Activated CD4-positive, alpha-beta T cell treated with anti-CD3 and anti-CD28 coated beads, Interleukin-2, amount 10 ng/mL, durations not matched to agents 24 days and 14 days (primary cell): ENCODE data around the gene SLC26A5. TPM values are rescaled to one million over a fixed set of nuclear protein-coding genes. Genes with fewer than 3 reads are reported as not detected.
"Not testable (repeated sequence)": the region's sequence is repeated elsewhere in the genome, so short reads cannot be mapped to it uniquely, and the experiment has no call there.

ENCODE experiments used
- DNase-seq: peaks from one replicate; pipeline ENCODE4 v3.0.0; 2022
- H3K27ac Mint-ChIP-seq: one replicate; pipeline ENCODE4 v1.8.0; 2022; ENCODE audit warnings: mild to moderate bottlenecking, mixed read lengths
- H3K27me3 Mint-ChIP-seq: one replicate; pipeline ENCODE4 v1.8.0; 2022; ENCODE audit warnings: mixed read lengths
- H3K36me3 Mint-ChIP-seq: one replicate; pipeline ENCODE4 v1.8.0; 2022; ENCODE audit warnings: low read depth, mild to moderate bottlenecking, mixed read lengths
- H3K4me1 Mint-ChIP-seq: one replicate; pipeline ENCODE4 v1.8.0; 2021; ENCODE audit warnings: mixed read lengths
- H3K4me3 Mint-ChIP-seq: one replicate; pipeline ENCODE4 v1.8.0; 2022; ENCODE audit warnings: mild to moderate bottlenecking, moderate library complexity, mixed read lengths
- H3K9me3 Mint-ChIP-seq: one replicate; pipeline ENCODE4 v1.8.0; 2021; ENCODE audit warnings: mixed read lengths
- intact Hi-C: fragments of 100-400 bp; cut with micrococcal nuclease; formaldehyde crosslinking; loops from one replicate; pipeline ENCODE4 v1.15.1; 2023
- total RNA-seq: library from RNA; stranded (reverse); gene quantifications from 2 replicates; pipeline ENCODE4 v1.2.3, GENCODE V29; 2022

The SLC26A5 gene
- total RNA-seq, 1 donor from 2014 or later = not detected

- Mint-ChIP-seq H3K4me1 (no peaks in the 10 kb centered on the region), H3K27ac (no peak overlapping the region), H3K27me3 (peaks cover 15% of the 10 kb centered on the region), H3K4me3 (no peak overlapping the region), H3K36me3 (no peaks in the 10 kb centered on the region), H3K9me3 (no peaks in the 10 kb centered on the region)
- intact Hi-C loops = no loop called here
- DNase-seq = no peak
Observed at GRCh38 chr7:103432712-103433111, 13.3 kb downstream of the SLC26A5 start.

GRCh38 chr7:103425177-103425576 is 20.8 kb downstream of the SLC26A5 start:
- H3K27ac Mint-ChIP-seq = no peak overlapping the region
- no peaks in the 10 kb centered on the region for H3K9me3 Mint-ChIP-seq
- DNase-seq = no peak
- H3K27me3 Mint-ChIP-seq = peaks cover 12% of the 10 kb centered on the region
- intact Hi-C loops = no loop called here
- H3K36me3 Mint-ChIP-seq = no peaks in the 10 kb centered on the region
- H3K4me1 Mint-ChIP-seq = no peaks in the 10 kb centered on the region
- H3K4me3 Mint-ChIP-seq = no peak overlapping the region

GRCh38 chr7:103423467-103424179 is 22.4 kb downstream of the SLC26A5 start:
- Mint-ChIP-seq H3K9me3 (no peaks in the 10 kb centered on the region), H3K4me1 (no peaks in the 10 kb centered on the region), H3K36me3 (no peaks in the 10 kb centered on the region), H3K4me3 (no peak overlapping the region), H3K27ac (no peak overlapping the region), H3K27me3 (peaks cover 10% of the 10 kb centered on the region)
- intact Hi-C loops = no loop called here
- DNase-seq = no peak

- DNase-seq = no peak
- Mint-ChIP-seq H3K4me3 (no peak overlapping the region), H3K27me3 (peaks cover 16% of the 10 kb centered on the region), H3K4me1 (no peaks in the 10 kb centered on the region), H3K36me3 (no peaks in the 10 kb centered on the region), H3K27ac (no peak overlapping the region), H3K9me3 (no peaks in the 10 kb centered on the region)
- intact Hi-C loops = no loop called here
Observed at GRCh38 chr7:103420857-103421384, 25.1 kb downstream of the SLC26A5 start.

GRCh38 chr7:103418241-103418640 is 27.8 kb downstream of the SLC26A5 start:
- no peak overlapping the region for H3K27ac Mint-ChIP-seq
- no peaks in the 10 kb centered on the region for H3K4me1 Mint-ChIP-seq
- peaks cover 24% of the 10 kb centered on the region for H3K27me3 Mint-ChIP-seq
- DNase-seq = no peak
- no peaks in the 10 kb centered on the region for H3K9me3 Mint-ChIP-seq
- intact Hi-C loops = no loop called here
- no peaks in the 10 kb centered on the region for H3K36me3 Mint-ChIP-seq
- H3K4me3 Mint-ChIP-seq = no peak overlapping the region

- no peaks in the 10 kb centered on the region for H3K9me3 Mint-ChIP-seq
- no peaks in the 10 kb centered on the region for H3K36me3 Mint-ChIP-seq
- H3K4me1 Mint-ChIP-seq = no peaks in the 10 kb centered on the region
- H3K27ac Mint-ChIP-seq = no peak overlapping the region
- intact Hi-C loops = no loop called here
- no peak overlapping the region for H3K4me3 Mint-ChIP-seq
- peaks cover 25% of the 10 kb centered on the region for H3K27me3 Mint-ChIP-seq
- DNase-seq = no peak
Observed at GRCh38 chr7:103413407-103413806, 32.6 kb downstream of the SLC26A5 start.

GRCh38 chr7:103412151-103412550 is 33.9 kb downstream of the SLC26A5 start:
- no peak for DNase-seq
- H3K27ac Mint-ChIP-seq = no peak overlapping the region
- intact Hi-C loops = no loop called here
- no peaks in the 10 kb centered on the region for H3K4me1 Mint-ChIP-seq
- H3K27me3 Mint-ChIP-seq = peaks cover 21% of the 10 kb centered on the region
- H3K9me3 Mint-ChIP-seq = no peaks in the 10 kb centered on the region
- no peaks in the 10 kb centered on the region for H3K36me3 Mint-ChIP-seq
- no peak overlapping the region for H3K4me3 Mint-ChIP-seq

GRCh38 chr7:103405789-103406613 is 40.0 kb downstream of the SLC26A5 start:
- H3K4me3 Mint-ChIP-seq, H3K36me3 Mint-ChIP-seq, DNase-seq, H3K27ac Mint-ChIP-seq, H3K4me1 Mint-ChIP-seq, H3K9me3 Mint-ChIP-seq: not testable (repeated sequence)
- intact Hi-C loops = loop anchor here (5.0 kb wide), 1 partner anchor 64 kb away; the partner anchor contains the start of gene DNAJC2
- H3K27me3 Mint-ChIP-seq = peaks cover 34% of the 10 kb centered on the region

GRCh38 chr7:103399687-103400086 is 46.3 kb downstream of the SLC26A5 start:
- H3K36me3 Mint-ChIP-seq, H3K4me3 Mint-ChIP-seq, H3K4me1 Mint-ChIP-seq, H3K27ac Mint-ChIP-seq, DNase-seq, intact Hi-C loops, H3K9me3 Mint-ChIP-seq: not testable (repeated sequence)
- H3K27me3 Mint-ChIP-seq = peaks cover 27% of the 10 kb centered on the region

- H3K4me3 Mint-ChIP-seq = no peak overlapping the region
- no peaks in the 10 kb centered on the region for H3K9me3 Mint-ChIP-seq
- H3K27me3 Mint-ChIP-seq = peaks cover 21% of the 10 kb centered on the region
- intact Hi-C loops = no loop called here
- no peaks in the 10 kb centered on the region for H3K36me3 Mint-ChIP-seq
- H3K4me1 Mint-ChIP-seq = no peaks in the 10 kb centered on the region
- no peak overlapping the region for H3K27ac Mint-ChIP-seq
- no peak for DNase-seq
Observed at GRCh38 chr7:103398483-103399127, 47.4 kb downstream of the SLC26A5 start.

- no peak for DNase-seq
- no peaks in the 10 kb centered on the region for H3K4me1 Mint-ChIP-seq
- H3K36me3 Mint-ChIP-seq = no peaks in the 10 kb centered on the region
- no peak overlapping the region for H3K27ac Mint-ChIP-seq
- H3K9me3 Mint-ChIP-seq = no peaks in the 10 kb centered on the region
- intact Hi-C loops = no loop called here
- H3K27me3 Mint-ChIP-seq = peaks cover 9% of the 10 kb centered on the region
- H3K4me3 Mint-ChIP-seq = no peak overlapping the region
Observed at GRCh38 chr7:103396471-103396870, 49.5 kb downstream of the SLC26A5 start.

GRCh38 chr7:103395071-103395470 is 50.9 kb downstream of the SLC26A5 start:
- no peaks in the 10 kb centered on the region for H3K36me3 Mint-ChIP-seq
- no peak overlapping the region for H3K27ac Mint-ChIP-seq
- H3K9me3 Mint-ChIP-seq = no peaks in the 10 kb centered on the region
- DNase-seq = no peak
- no peaks in the 10 kb centered on the region for H3K4me1 Mint-ChIP-seq
- intact Hi-C loops = no loop called here
- H3K4me3 Mint-ChIP-seq = no peak overlapping the region
- peaks cover 6% of the 10 kb centered on the region for H3K27me3 Mint-ChIP-seq

- no peaks in the 10 kb centered on the region for H3K9me3 Mint-ChIP-seq
- DNase-seq = no peak
- no peak overlapping the region for H3K27ac Mint-ChIP-seq
- intact Hi-C loops = no loop called here
- no peaks in the 10 kb centered on the region for H3K36me3 Mint-ChIP-seq
- H3K4me1 Mint-ChIP-seq = no peaks in the 10 kb centered on the region
- H3K27me3 Mint-ChIP-seq = peaks cover 6% of the 10 kb centered on the region
- H3K4me3 Mint-ChIP-seq = no peak overlapping the region
Observed at GRCh38 chr7:103394566-103394965, 51.4 kb downstream of the SLC26A5 start.

GRCh38 chr7:103391976-103392375 is 54.0 kb downstream of the SLC26A5 start:
- no peak for DNase-seq
- no peaks in the 10 kb centered on the region for H3K9me3 Mint-ChIP-seq
- no peak overlapping the region for H3K4me3 Mint-ChIP-seq
- H3K27me3 Mint-ChIP-seq = peaks cover 12% of the 10 kb centered on the region
- H3K27ac Mint-ChIP-seq = no peak overlapping the region
- no peaks in the 10 kb centered on the region for H3K36me3 Mint-ChIP-seq
- intact Hi-C loops = no loop called here
- no peaks in the 10 kb centered on the region for H3K4me1 Mint-ChIP-seq
